Stomach (tissue), 4 donors: ENCODE measurements around the gene CCDC71.

ENCODE experiments used
- CTCF ChIP-seq, 7 experiments: fragments of 450-650 bp in 4 of 7; fragments of 200-600 bp in 3 of 7; sonication (generic) in 3 of 7; IDR thresholded peaks; one replicate each; pipeline ENCODE4 v1.5.1; 2016 to 2019; ENCODE audit warnings: antibody characterized with exemption in 7 of 7, control low read depth in 2 of 7, mild to moderate bottlenecking in 1 of 7
- EP300 ChIP-seq: sonication (generic); formaldehyde crosslinking; IDR thresholded peaks from one replicate; pipeline ENCODE4 v1.6.1; 2017; ENCODE audit warnings: antibody characterized with exemption
- POLR2A ChIP-seq, 4 donors: fragments of 450-650 bp; IDR thresholded peaks; one replicate each; pipeline ENCODE4 v1.6.1; 2016; ENCODE audit warnings: antibody characterized with exemption in 4 of 4, control low read depth in 2 of 4, mild to moderate bottlenecking in 1 of 4, moderate library complexity in 1 of 4

DNA sequence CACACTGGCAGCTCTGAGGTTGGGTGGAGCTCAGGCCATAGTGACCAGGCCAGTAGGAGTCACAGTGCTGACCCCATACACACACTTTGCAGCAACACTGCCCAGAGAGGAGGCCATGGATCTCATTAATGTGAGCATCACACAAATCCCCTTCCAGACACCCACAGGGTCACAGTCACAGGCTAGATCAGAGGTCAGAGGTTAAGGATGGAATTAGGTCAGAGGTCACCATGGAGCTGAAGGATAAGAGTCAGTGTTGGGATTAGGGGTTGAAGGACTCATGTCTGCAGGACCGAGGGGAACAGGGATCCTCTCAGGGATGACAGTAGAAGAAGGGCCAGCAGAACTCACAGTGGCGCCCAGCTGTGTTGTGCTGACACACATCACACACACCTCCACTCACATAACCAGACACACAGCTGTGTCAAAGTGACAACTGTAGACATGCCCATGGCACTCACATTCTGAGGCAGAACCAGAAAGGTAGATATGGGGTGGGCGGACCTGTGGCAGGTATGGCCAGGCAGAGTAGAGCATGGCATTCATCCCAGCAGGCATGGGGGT lies 12.7 kb downstream of the CCDC71 start:
- no peak for TF ChIP-seq CTCF (IDR thresholded peaks at IDR 0.05)
- TF ChIP-seq POLR2A (IDR thresholded peaks at IDR 0.05) = no peak
- TF ChIP-seq EP300 = no peak
